OCI-M1 (cell line): Measurements from ENCODE around the gene ARMC7.

Experiments
- DNase-seq: peaks from one replicate; lab custom pipeline; 2025; lab: John Stamatoyannopoulos, UW

The ARMC7 gene

DNA sequence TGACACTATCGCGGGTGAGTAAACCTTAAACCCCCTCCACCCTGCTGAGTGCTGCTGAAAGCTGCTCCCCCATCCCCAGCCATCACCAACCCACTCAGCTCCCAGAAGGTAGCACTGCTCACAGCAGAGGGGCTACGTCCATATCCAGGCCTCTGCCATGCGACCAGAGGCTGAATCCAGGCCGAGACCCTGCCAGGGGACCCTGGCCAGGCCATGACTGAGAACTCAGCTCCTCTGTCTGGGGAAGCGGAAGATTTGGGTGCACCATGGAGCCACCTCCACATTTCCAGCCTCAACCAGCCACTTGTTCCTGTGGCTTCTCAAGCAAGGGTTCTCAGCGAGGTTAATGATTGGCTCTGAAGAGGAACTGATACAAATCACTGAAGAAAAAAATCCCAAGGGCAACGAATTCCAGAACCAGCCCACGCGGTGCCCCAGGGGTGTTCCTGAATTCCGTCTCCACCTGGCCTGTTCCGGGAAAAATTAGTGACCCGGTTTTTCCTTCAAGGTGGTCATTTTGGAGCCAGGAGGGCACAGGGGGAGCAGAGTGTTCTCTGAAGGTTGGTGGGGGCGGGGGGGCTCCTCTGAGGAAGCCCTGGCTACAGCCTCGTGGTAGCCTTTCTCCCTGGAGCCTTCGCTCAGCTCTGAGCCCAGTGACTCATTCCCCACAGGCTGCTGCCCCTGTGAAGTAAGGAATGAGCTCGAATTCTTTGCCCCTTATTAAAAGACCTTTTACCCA lies 31.3 kb upstream of the ARMC7 start:
- DNase-seq = no peak

GRCh38 chr17:75079023-75079373 lies 30.8 kb upstream of the ARMC7 start:
- DNase-seq = no peak

GRCh38 chr17:75081611-75082540 lies 27.9 kb upstream of the ARMC7 start:
- no peak for DNase-seq

DNA sequence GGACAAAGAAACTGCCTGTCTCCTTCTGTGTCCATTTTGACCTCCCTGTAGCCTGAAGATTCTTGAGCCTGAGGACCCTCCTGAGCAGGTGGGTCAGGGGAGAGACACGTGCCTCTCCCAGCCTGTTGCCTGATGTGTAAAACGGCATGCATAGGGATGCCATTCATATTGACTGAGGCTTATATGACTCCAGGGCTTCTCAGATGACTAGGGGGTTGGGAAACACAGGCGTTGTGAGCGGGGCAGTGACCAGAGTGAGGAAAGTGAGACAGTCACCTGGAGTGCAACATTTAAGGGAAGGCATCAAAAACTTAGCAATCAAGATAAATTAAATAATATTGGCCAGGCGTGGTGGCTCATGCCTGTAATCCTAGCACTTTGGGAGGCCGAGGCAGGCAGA lies 27.1 kb upstream of the ARMC7 start:
- no peak for DNase-seq

- DNase-seq = peak; percentile 14
These were observed 25.6 kb upstream of the ARMC7 start for GRCh38 chr17:75084039-75084660.

DNA sequence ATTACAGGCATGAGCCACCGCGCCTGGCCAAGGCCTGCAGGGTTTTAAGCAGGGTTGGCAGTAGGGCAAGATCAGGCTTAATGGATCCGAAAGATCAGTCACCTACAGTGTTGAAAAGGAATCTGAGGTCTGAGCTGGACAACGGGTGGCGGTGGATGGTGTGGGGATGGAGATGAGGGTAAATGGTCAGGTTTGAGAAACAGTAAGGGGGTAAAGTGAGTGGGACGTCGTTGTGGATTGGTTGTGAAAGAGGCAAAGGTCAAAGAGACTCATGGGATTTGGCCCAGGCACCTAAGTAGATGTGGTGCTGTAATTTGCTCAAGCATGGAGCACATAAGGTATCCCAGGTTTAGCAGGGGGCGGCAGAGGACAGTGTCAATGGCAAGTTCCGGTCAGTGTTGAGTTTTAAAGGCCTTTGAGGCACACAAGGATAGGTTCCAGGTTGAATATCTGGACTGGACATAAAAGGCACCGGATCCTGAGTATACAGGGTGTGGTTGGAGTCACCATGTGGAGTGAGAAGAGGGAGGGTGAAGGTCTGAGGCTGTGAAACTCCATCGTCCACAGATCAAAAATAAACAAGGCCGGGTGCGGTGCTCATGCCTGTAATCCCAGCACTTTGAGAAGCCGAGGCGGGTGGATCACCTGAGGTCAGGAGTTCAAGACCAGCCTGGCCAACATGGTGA lies 23.1 kb upstream of the ARMC7 start:
- no peak for DNase-seq

DNA sequence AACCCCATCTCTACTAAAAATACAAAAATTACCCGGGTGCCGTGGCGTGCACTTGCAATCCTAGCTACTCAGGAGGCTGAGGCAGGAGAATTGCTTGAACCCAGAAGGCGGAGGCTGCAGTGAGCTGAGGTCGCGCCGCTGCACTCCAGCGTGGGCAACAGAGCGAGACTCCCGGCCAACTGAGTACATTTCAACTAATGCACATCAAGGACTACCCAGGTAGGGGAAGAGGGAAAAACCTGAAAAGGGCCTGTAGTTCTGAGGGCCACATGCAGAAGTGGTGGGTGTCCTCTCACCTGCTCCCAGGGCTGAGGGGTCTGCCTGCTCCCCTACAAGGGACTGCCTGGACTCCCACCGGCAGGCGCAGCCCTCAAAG lies 22.6 kb upstream of the ARMC7 start:
- no peak for DNase-seq

GRCh38 chr17:75087558-75088453 lies 22.0 kb upstream of the ARMC7 start, which contains the start of gene SLC16A5:
SLC16A5 (plus strand) TSS chr17:75087954; CDS start chr17:75093637, 5,683 bp downstream.
- peak; percentile 44 for DNase-seq

- no peak for DNase-seq
These were observed 21.0 kb upstream of the ARMC7 start for GRCh38 chr17:75088465-75089417.

DNA sequence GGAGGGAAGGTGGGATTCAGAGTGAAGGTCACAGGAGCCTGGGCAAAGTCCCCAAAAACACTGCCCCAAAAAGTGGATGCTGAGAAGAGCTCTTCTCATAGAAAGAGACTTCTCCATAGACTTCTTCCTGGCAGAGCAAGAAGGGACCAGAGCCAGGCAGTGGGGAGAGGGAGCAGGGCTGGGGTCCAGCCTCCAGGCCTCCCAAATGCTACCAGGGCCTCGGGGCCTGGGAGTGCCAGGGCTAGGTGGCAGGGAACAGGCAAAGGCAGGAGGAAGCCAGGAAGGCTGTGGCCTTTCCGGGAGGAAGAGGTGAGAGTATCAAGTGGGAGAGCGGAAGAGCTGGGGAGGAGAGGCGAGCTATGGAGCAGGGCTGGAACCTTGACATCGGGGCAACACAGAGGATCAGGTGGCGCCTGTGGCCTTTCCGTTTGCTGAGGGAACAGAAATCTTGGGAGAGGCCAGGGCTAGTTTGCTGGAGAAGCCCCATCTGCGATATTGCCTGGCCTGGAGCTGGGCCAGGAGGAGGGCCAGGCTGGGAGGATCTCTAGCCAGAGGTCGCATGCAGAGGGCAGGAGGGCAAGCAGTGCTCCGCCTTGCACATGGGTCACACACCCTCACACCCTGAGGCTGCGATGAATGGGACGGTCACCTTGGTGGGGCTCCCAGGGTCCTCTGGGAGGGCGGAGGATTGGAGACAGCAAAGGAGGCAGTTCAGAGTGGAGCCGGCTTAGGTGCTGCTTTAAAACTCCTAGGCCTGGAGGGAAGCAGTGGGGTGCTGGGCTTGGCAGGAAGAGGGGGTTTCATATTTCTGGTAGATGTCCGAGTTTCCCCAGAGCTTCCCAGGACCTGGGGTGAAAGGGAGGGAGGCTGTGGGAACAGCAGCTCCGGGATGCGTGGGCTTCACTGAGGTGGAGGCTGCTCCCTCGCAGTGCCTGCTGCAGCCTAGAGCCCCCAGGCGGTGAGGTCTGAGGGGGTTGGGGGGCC lies 18.6 kb upstream of the ARMC7 start:
- no peak for DNase-seq

DNA sequence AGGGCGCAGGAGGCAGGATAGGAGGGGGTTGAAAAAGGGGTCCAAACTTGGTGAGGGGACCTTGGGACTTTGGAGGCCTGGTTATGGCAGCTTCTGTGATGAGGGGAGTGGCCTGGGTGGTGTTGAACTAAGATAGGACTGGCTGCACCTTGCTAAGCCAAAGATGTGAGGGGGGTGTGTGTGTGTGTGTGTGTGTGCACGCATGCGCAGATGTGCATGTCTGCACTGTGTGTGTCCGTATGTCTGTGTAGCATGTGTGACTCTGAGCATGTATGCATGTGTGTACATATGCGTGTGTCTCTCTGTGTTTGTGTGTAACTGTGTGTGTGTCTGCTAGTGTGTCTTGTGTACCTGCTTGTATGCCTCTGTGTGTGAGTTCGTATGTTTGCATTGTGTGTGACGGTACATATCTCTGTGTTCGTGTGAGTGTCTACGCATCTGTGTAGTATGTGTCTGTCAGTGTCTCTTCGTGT lies 17.9 kb upstream of the ARMC7 start:
- DNase-seq = no peak

DNA sequence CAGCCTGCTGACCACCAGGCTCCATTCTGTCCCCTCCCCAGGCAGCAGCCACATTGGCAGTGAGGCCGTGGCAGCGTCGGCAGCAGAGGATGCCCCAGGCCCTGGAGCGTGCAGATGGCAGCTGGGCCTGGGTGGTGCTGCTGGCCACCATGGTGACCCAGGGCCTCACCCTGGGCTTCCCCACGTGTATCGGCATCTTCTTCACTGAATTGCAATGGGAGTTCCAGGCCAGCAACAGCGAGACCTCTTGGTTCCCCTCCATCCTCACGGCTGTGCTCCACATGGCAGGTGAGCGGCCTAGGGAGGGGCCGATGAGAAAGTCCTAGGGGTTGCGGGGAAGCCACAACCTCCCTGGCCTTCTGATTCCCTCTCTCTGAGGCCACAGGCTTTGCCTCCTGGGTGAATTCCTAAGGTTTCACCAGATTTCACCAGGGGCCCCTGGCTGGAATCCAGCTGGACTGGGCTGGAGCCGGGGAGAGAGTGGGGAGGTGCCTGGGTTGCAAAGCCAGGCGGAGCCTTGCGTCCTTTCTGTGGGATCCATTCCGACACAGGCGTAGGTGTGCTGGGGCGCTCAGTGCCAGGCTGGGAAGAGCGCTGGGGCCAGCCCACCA lies 16.1 kb upstream of the ARMC7 start:
- DNase-seq = no peak

GRCh38 chr17:75094871-75095399 lies 14.8 kb upstream of the ARMC7 start:
- DNase-seq = no peak

DNA sequence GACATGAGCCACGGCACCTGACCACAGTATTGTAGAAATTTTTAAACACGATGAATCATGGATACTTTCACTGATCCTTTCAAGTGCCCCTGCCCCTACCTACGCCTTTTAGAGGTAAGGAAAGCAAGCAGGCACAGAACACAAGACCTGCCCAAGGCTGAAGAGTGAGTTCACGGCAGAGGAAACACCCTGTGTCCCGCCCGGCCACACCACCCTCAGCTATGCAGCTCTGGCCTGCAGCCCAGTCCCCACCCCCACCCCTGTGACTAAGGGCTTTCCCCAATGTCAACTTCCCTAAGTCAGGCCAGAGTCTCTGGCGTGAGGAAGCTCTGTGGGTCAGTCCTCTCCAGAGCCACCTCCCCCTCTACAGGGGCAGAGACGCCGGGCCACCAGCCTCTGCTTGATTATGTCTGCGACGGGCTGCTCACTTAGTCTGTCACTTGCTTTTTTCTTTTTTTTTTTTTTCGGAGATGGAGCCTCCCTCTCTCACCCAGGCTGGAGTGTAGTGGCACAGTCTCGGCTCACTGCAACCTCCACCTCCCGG lies 13.6 kb upstream of the ARMC7 start:
- DNase-seq = peak; percentile 97

- DNase-seq = no peak
These were observed 11.9 kb upstream of the ARMC7 start for GRCh38 chr17:75097865-75098264.

- DNase-seq = no peak
These were observed 10.9 kb upstream of the ARMC7 start for GRCh38 chr17:75098861-75099260.

DNA sequence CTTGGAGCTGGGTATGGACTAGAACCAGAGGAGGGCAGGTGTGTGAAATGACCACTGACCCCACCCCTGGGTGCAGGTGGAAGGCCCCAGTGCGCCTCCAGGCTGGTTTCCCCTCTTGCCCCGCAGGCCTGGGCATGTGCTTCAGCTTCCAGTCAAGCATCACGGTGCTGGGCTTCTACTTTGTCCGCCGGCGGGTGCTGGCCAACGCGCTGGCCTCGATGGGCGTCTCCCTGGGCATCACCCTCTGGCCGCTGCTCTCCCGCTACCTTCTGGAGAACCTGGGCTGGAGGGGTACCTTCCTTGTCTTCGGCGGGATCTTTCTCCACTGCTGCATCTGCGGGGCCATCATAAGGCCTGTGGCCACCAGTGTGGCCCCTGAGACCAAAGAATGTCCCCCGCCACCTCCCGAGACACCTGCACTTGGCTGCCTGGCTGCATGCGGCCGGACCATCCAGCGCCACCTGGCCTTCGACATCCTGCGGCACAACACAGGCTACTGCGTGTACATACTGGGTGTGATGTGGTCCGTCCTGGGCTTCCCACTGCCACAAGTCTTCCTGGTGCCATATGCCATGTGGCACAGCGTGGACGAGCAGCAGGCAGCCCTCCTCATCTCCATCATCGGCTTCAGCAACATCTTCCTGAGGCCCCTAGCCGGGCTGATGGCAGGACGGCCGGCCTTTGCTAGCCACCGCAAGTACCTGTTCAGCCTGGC lies 9.7 kb upstream of the ARMC7 start:
- DNase-seq = no peak
